A673 (cell line): ENCODE data around the gene AKR1D1. TPM values are rescaled to one million over a fixed set of nuclear protein-coding genes. Genes with fewer than 3 reads are reported as not detected.

Source experiments
- BruUV-seq: library from RNA; stranded (reverse); fragments of 400-500 nt; replicated peaks from 2 replicates; lab custom pipeline; 2021; lab: Mats Ljungman, UMichigan
- CTCF ChIA-PET: fragments of 300-600 bp; sonication (Branson Sonifier 250); formaldehyde crosslinking; loops from one replicate; lab custom pipeline; 2022; ENCODE audit warnings: antibody characterized with exemption; lab: Charles Lee
- POLR2A ChIA-PET: fragments of 300-600 bp; sonication (Branson Sonifier 250); formaldehyde crosslinking; loops from one replicate; lab custom pipeline; 2022; ENCODE audit warnings: antibody characterized with exemption; ENCODE audit not compliant: low non-redundant PET; lab: Charles Lee
- DNase-seq: peaks from one replicate; pipeline ENCODE4 v3.0.0-alpha.2; 2015; ENCODE audit warnings: low spot score
- H3K27ac ChIP-seq: fragments of 200-600 bp; sonication (generic); 2 replicates; pipeline ENCODE4 v1.5.1; 2016; ENCODE audit warnings: mixed run types, low read depth, mild to moderate bottlenecking, mixed read lengths, antibody characterized with exemption, low read length; ENCODE audit not compliant: poor library complexity, severe bottlenecking
- H3K27me3 ChIP-seq: fragments of 200-600 bp; sonication (generic); replicated peaks from 2 replicates; pipeline ENCODE4 v1.6.1; 2017; ENCODE audit warnings: mixed run types, low read depth, mild to moderate bottlenecking, mixed read lengths, antibody characterized with exemption, low read length; ENCODE audit not compliant: insufficient read depth, poor library complexity
- H3K36me3 ChIP-seq: fragments of 200-600 bp; sonication (generic); 2 replicates; pipeline ENCODE4 v1.6.1; 2016; ENCODE audit warnings: mixed run types, mild to moderate bottlenecking, mixed read lengths, antibody characterized with exemption, low read length; ENCODE audit not compliant: insufficient read depth, poor library complexity, severe bottlenecking
- H3K4me1 ChIP-seq: fragments of 200-600 bp; sonication (generic); 2 replicates; pipeline ENCODE4 v1.6.1; 2017; ENCODE audit warnings: mixed run types, mild to moderate bottlenecking, mixed read lengths, antibody characterized with exemption, low read length; ENCODE audit not compliant: insufficient read depth, poor library complexity, severe bottlenecking
- H3K4me3 ChIP-seq: fragments of 200-600 bp; sonication (generic); 2 replicates; pipeline ENCODE4 v1.5.1; 2016; ENCODE audit warnings: low read depth, mixed run types, mild to moderate bottlenecking, mixed read lengths, low read length; ENCODE audit not compliant: poor library complexity, severe bottlenecking
- H3K9me3 ChIP-seq: fragments of 200-600 bp; sonication (generic); 2 replicates; pipeline ENCODE4 v1.6.1; 2016; ENCODE audit warnings: mixed run types, low read depth, mild to moderate bottlenecking, mixed read lengths, antibody characterized with exemption, low read length; ENCODE audit not compliant: poor library complexity, severe bottlenecking
- EZH2 ChIP-seq: fragments of 200-600 bp; sonication (generic); IDR thresholded peaks from 2 replicates; pipeline ENCODE4 v1.6.1; 2017; ENCODE audit warnings: borderline replicate concordance, low read depth, mild to moderate bottlenecking, mixed read lengths, antibody characterized with exemption, low read length; ENCODE audit not compliant: poor library complexity, severe bottlenecking
- intact Hi-C: fragments of 100-400 bp; cut with micrococcal nuclease; formaldehyde crosslinking; loops from one replicate; pipeline ENCODE4 v1.10.0; 2022; ENCODE audit not compliant: unreplicated experiment
- total RNA-seq: library from RNA; stranded (reverse); gene quantifications from 2 replicates; pipeline ENCODE4 v1.2.3, GENCODE V29; 2021
- TF ChIP-seq, protein P1 (sequence below): fragments of 300-800, 200-600 bp; sonication (generic); conservative IDR thresholded peaks from 2 replicates; pipeline ENCODE4 v1.5.1; 2017; ENCODE audit warnings: low read depth, mild to moderate bottlenecking, antibody characterized with exemption, low read length, moderate library complexity, mixed read lengths

Gene AKR1D1
- total RNA-seq, 1 experiment from 2014 or later: not detected

DNA sequence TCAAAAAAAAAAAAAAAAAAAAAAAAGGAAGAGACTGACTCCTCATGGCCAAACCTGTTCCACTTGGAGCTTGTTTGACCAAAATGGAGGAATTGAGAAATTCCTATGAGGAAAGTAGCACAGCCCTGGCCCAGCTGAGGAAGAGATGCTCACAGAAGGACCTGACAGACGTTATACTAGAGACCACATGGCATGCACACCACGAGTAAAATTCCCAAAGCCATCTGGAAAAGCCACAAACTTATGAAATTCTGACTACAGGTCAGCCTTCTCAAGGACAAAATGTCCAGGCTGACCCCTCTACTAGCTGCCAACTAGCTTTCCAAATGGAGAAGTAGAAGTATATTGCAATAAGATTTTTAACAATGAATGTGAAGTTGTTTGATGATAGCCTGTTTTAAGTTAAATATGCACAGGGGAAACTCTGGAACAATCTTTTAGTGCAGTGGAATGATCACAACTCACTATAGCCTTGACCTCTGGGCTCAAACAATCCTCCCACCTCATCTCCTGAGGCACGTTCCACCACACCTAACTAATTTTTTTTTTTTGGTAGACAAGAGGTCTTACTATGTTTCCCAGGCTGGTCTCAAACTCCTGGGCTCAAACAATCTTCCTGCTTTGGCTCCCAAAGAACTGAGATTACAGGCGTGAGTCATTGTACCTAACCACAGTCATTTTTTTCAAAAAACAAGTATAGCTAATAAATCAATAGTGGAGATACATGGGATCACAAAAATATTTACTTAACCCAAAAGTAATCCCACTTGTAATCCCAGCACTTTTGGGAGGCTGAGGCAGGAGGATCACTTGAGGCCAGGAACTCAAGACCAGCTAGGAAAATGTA lies 75.7 kb downstream of the AKR1D1 start:
- DNase-seq: no peak
- ChIA-PET POLR2A (no interaction called here), CTCF (no interaction called here)
- no peak for TF ChIP-seq EZH2
- TF ChIP-seq, protein P1, sequence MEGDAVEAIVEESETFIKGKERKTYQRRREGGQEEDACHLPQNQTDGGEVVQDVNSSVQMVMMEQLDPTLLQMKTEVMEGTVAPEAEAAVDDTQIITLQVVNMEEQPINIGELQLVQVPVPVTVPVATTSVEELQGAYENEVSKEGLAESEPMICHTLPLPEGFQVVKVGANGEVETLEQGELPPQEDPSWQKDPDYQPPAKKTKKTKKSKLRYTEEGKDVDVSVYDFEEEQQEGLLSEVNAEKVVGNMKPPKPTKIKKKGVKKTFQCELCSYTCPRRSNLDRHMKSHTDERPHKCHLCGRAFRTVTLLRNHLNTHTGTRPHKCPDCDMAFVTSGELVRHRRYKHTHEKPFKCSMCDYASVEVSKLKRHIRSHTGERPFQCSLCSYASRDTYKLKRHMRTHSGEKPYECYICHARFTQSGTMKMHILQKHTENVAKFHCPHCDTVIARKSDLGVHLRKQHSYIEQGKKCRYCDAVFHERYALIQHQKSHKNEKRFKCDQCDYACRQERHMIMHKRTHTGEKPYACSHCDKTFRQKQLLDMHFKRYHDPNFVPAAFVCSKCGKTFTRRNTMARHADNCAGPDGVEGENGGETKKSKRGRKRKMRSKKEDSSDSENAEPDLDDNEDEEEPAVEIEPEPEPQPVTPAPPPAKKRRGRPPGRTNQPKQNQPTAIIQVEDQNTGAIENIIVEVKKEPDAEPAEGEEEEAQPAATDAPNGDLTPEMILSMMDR: no peak
- Histone ChIP-seq H3K36me3 (no peaks in the 10 kb centered on the region), H3K27me3 (no peaks in the 10 kb centered on the region), H3K9me3 (no peaks in the 10 kb centered on the region), H3K4me1 (no peaks in the 10 kb centered on the region), H3K27ac (no peak overlapping the region), H3K4me3 (no peak overlapping the region)
- intact Hi-C loops: no loop called here
- BruUV-seq: no TSS peak

- Histone ChIP-seq H3K9me3 (no peaks in the 10 kb centered on the region), H3K4me1 (no peaks in the 10 kb centered on the region), H3K27ac (no peak overlapping the region), H3K4me3 (no peak overlapping the region), H3K27me3 (no peaks in the 10 kb centered on the region), H3K36me3 (no peaks in the 10 kb centered on the region)
- POLR2A ChIA-PET: no interaction called here
- BruUV-seq: no TSS peak
- TF ChIP-seq EZH2: no peak
- TF ChIP-seq, protein P1: no peak
- no peak for DNase-seq
- CTCF ChIA-PET: no interaction called here
- intact Hi-C loops: no loop called here
These were observed 78.4 kb downstream of the AKR1D1 start for GRCh38 chr7:138154661-138155060.

DNA sequence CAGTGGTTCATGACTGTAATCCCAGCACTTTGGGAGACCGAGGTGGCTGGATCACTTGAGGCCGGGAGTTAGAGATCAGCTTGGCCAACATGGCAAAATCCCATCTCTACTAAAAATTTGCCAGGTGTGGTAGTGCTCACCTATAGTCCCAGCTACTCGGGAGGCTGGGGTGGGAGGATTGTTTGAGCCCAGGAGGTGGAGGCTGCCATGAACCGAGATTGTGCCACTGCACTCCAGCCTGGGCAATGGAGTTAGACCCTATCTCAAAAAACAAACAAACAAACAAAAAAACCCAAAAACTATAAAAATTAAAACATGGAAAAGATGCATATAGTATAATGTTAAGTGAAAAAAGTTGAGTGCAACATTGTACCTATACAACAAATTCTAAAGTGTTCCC lies 81.4 kb downstream of the AKR1D1 start:
- H3K4me1 ChIP-seq: no peaks in the 10 kb centered on the region
- no peak overlapping the region for H3K27ac ChIP-seq
- H3K36me3 ChIP-seq: no peaks in the 10 kb centered on the region
- intact Hi-C loops: no loop called here
- H3K27me3 ChIP-seq: no peaks in the 10 kb centered on the region
- no peak for TF ChIP-seq EZH2
- TF ChIP-seq, protein P1: no peak
- no peaks in the 10 kb centered on the region for H3K9me3 ChIP-seq
- DNase-seq: no peak
- POLR2A ChIA-PET: no interaction called here
- no peak overlapping the region for H3K4me3 ChIP-seq
- CTCF ChIA-PET: no interaction called here
- no TSS peak for BruUV-seq
